H1 (cell line): ENCODE results near the gene LENG9. TPM values are rescaled to one million over a fixed set of nuclear protein-coding genes. Genes with fewer than 3 reads are reported as not detected.

Experiments
- CTCF ChIA-PET: fragments of 300-600 bp; sonication (Branson Sonifier 250); formaldehyde crosslinking; loops from one replicate; lab custom pipeline; 2021; ENCODE audit not compliant: partially characterized antibody; lab: Charles Lee
- POLR2A ChIA-PET: fragments of 300-600 bp; sonication (Branson Sonifier 250); formaldehyde crosslinking; loops from one replicate; lab custom pipeline; 2021; ENCODE audit warnings: inconsistent platforms; ENCODE audit not compliant: partially characterized antibody; lab: Charles Lee
- DNase-seq, 2 experiments: peaks; one replicate each; pipeline versions ENCODE4 v3.0.0 to v3.0.0-alpha.2; 2010 to 2022; ENCODE audit warnings: low spot score in 2 of 2, low read depth in 1 of 2, mixed read lengths in 1 of 2
- FAIRE-seq: peaks from 2 replicates; lab custom pipeline; 2011; peaks lifted over from hg19 to GRCh38; lab: Jason Lieb, UNC
- H2AFZ ChIP-seq: 2 replicates; pipeline ENCODE4 v1.8.1; 2012; ENCODE audit warnings: low read length, inconsistent platforms
- H2AK5ac ChIP-seq: 2 replicates; pipeline ENCODE4 v1.6.1; 2013; ENCODE audit warnings: low read depth, low read length
- H2BK120ac ChIP-seq: replicated peaks from 2 replicates; pipeline ENCODE3; 2013; ENCODE audit warnings: low read depth, low read length, inconsistent platforms
- H2BK12ac ChIP-seq: 2 replicates; pipeline ENCODE4 v1.6.1; 2013; ENCODE audit warnings: low read depth, low read length
- H2BK15ac ChIP-seq: 2 replicates; pipeline ENCODE4 v1.6.1; 2013; ENCODE audit warnings: low read length
- H2BK20ac ChIP-seq: 2 replicates; pipeline ENCODE4 v1.6.1; 2013; ENCODE audit warnings: low read length
- H2BK5ac ChIP-seq: 2 replicates; pipeline ENCODE4 v1.6.1; 2013; ENCODE audit warnings: low read depth, low read length
- H3K14ac ChIP-seq: 2 replicates; pipeline ENCODE4 v1.6.1; 2013; ENCODE audit warnings: inconsistent platforms; ENCODE audit not compliant: insufficient read length
- H3K18ac ChIP-seq: 2 replicates; pipeline ENCODE4 v1.6.1; 2013; ENCODE audit warnings: low read length; ENCODE audit errors: extremely low read depth
- H3K23ac ChIP-seq: 2 replicates; pipeline ENCODE4 v1.6.1; 2013; ENCODE audit warnings: inconsistent platforms; ENCODE audit not compliant: insufficient read length
- H3K23me2 ChIP-seq: 2 replicates; pipeline ENCODE4 v1.6.1; 2013; ENCODE audit warnings: low read depth, low read length
- H3K27ac ChIP-seq: 2 replicates; pipeline ENCODE4 v1.6.1; 2011; ENCODE audit warnings: low read depth, low read length, inconsistent platforms
- H3K27me3 ChIP-seq, 4 experiments: replicated peaks in 1 of 4; 1 replicate in 1 of 4; 2 replicates in 3 of 4; pipeline versions ENCODE4 v1.6.1 to v1.8.1; 2011 to 2013; ENCODE audit warnings: low read length in 3 of 4, mild to moderate bottlenecking in 3 of 4, inconsistent platforms in 2 of 4, mixed read lengths in 2 of 4, moderate library complexity in 1 of 4; ENCODE audit not compliant: control insufficient read depth in 3 of 4, insufficient read depth in 3 of 4; ENCODE audit errors: extremely low read depth in 1 of 4
- H3K36me3 ChIP-seq, 4 experiments: 2 replicates each; pipeline versions ENCODE4 v1.6.1 to v1.8.1; 2011 to 2013; ENCODE audit warnings: mild to moderate bottlenecking in 4 of 4, low read length in 3 of 4, moderate library complexity in 2 of 4, control low read depth in 1 of 4, inconsistent platforms in 1 of 4; ENCODE audit not compliant: insufficient read depth in 4 of 4, control insufficient read depth in 2 of 4
- H3K4ac ChIP-seq: replicated peaks from 2 replicates; pipeline ENCODE3; 2013; ENCODE audit warnings: low read length, low read depth, mixed read lengths, inconsistent platforms; ENCODE audit not compliant: insufficient read length
- H3K4me1 ChIP-seq, 4 experiments: replicated peaks in 1 of 4; 1 replicate in 1 of 4; 2 replicates in 3 of 4; pipeline versions ENCODE4 v1.6.1 to v1.8.1; 2011 to 2013; ENCODE audit warnings: low read length in 3 of 4, inconsistent platforms in 2 of 4, mixed read lengths in 1 of 4; ENCODE audit not compliant: insufficient read depth in 4 of 4, control insufficient read depth in 3 of 4
- H3K4me2 ChIP-seq, 2 experiments: 2 replicates each; pipeline versions ENCODE4 v1.6.1 to v1.8.1; 2011 to 2013; ENCODE audit warnings: low read depth in 2 of 2, low read length in 2 of 2, control low read depth in 1 of 2, inconsistent platforms in 1 of 2, mild to moderate bottlenecking in 1 of 2; ENCODE audit not compliant: insufficient read depth in 1 of 2
- H3K4me3 ChIP-seq, 4 experiments: fragments of 200-600, 300-600 bp in 1 of 4; sonication (generic), shearing (Covaris generic), sonication (Bioruptor Twin) in 1 of 4; 2 replicates each; pipeline versions ENCODE4 v1.5.1 to v1.8.1; 2011 to 2016; ENCODE audit warnings: low read length in 4 of 4, low read depth in 3 of 4, control low read depth in 2 of 4, inconsistent platforms in 2 of 4, mild to moderate bottlenecking in 2 of 4, mixed read lengths in 1 of 4, moderate library complexity in 1 of 4; ENCODE audit not compliant: insufficient read depth in 2 of 4; ENCODE audit errors: extremely low read depth in 1 of 4
- H3K56ac ChIP-seq: replicated peaks from 2 replicates; pipeline ENCODE3; 2013; ENCODE audit warnings: low read depth, mild to moderate bottlenecking, mixed read lengths, low read length, inconsistent platforms; ENCODE audit not compliant: insufficient read length
- H3K79me1 ChIP-seq: 2 replicates; pipeline ENCODE4 v1.6.1; 2013; ENCODE audit warnings: low read depth, low read length, control low read depth
- H3K79me2 ChIP-seq, 2 experiments: 2 replicates each; pipeline versions ENCODE4 v1.6.1 to v1.8.1; 2012 to 2013; ENCODE audit warnings: low read length in 2 of 2, mild to moderate bottlenecking in 2 of 2, inconsistent platforms in 1 of 2; ENCODE audit not compliant: insufficient read depth in 2 of 2, control insufficient read depth in 1 of 2
- H3K9ac ChIP-seq, 4 experiments: replicated peaks in 1 of 4; 1 replicate in 1 of 4; 2 replicates in 3 of 4; pipeline versions ENCODE4 v1.6.1 to v1.8.1; 2011 to 2013; ENCODE audit warnings: low read depth in 3 of 4, low read length in 3 of 4, control low read depth in 2 of 4, mild to moderate bottlenecking in 2 of 4, moderate library complexity in 2 of 4, inconsistent platforms in 1 of 4; ENCODE audit errors: extremely low read depth in 1 of 4
- H3K9me3 ChIP-seq, 2 experiments: 2 replicates each; pipeline versions ENCODE4 v1.6.1 to v1.8.1; 2012 to 2013; ENCODE audit warnings: mild to moderate bottlenecking in 2 of 2, moderate library complexity in 2 of 2, control low read depth in 1 of 2, inconsistent platforms in 1 of 2, low read depth in 1 of 2, low read length in 1 of 2, mixed read lengths in 1 of 2; ENCODE audit not compliant: insufficient read depth in 2 of 2
- H4K20me1 ChIP-seq, 2 experiments: replicated peaks in 1 of 2; 2 replicates each; pipeline versions ENCODE3 to v1.8.1; 2011 to 2013; ENCODE audit warnings: inconsistent platforms in 2 of 2, low read length in 2 of 2, mild to moderate bottlenecking in 1 of 2; ENCODE audit not compliant: insufficient read depth in 2 of 2, control insufficient read depth in 1 of 2
- H4K5ac ChIP-seq: 2 replicates; pipeline ENCODE4 v1.6.1; 2013; ENCODE audit warnings: low read length, low read depth, mixed read lengths, inconsistent platforms; ENCODE audit not compliant: insufficient read length
- H4K8ac ChIP-seq: 2 replicates; pipeline ENCODE4 v1.8.0; 2013; ENCODE audit warnings: mild to moderate bottlenecking, moderate library complexity, low read length, inconsistent platforms; ENCODE audit not compliant: insufficient read depth; ENCODE audit errors: extremely low read depth
- H4K91ac ChIP-seq: replicated peaks from 2 replicates; pipeline ENCODE3; 2013; ENCODE audit warnings: low read length, mixed read lengths, inconsistent platforms; ENCODE audit not compliant: insufficient read length
- ASH2L ChIP-seq: fragments of 200-600, 300-600 bp; sonication (generic); IDR thresholded peaks from one replicate; pipeline ENCODE4 v1.7.1; 2017; ENCODE audit warnings: low read length
- CBX8 ChIP-seq: fragments of 300-800, 300-1000 bp; sonication (generic); IDR thresholded peaks from 2 replicates; pipeline ENCODE4 v1.7.1; 2016; ENCODE audit warnings: low read depth, low read length, borderline replicate concordance
- JUN ChIP-seq: IDR thresholded peaks from 2 replicates; pipeline ENCODE4 v1.6.1; 2011; ENCODE audit warnings: low read depth, mild to moderate bottlenecking, improper control_type of control experiment, low read length
- PHF8 ChIP-seq: fragments of 200-600 bp; sonication (generic); conservative IDR thresholded peaks from 2 replicates; pipeline ENCODE4 v1.7.1; 2012; ENCODE audit warnings: low read depth, mild to moderate bottlenecking, inconsistent platforms, low read length, moderate library complexity
- SIN3A ChIP-seq, 2 experiments: IDR thresholded peaks in 1 of 2; conservative IDR thresholded peaks in 1 of 2; 2 replicates each; pipeline ENCODE4 v1.6.1; 2011 to 2012; ENCODE audit warnings: low read length in 2 of 2, improper control_type of control experiment in 1 of 2, low read depth in 1 of 2, mild to moderate bottlenecking in 1 of 2
- TAF1 ChIP-seq: IDR thresholded peaks from 2 replicates; pipeline ENCODE4 v1.6.1; 2011; ENCODE audit warnings: mild to moderate bottlenecking, low read depth, low read length
- TBP ChIP-seq: IDR thresholded peaks from 2 replicates; pipeline ENCODE4 v1.6.1; 2011; ENCODE audit warnings: low read depth, low read length, improper control_type of control experiment
- WGBS, 2 experiments: shearing (Covaris generic) in 1 of 2; methylation state at CpG; one replicate each; pipeline versions ENCODE4 v1.1.6 to v1.1.7; 2013 to 2015; ENCODE audit warnings: low lambda C conversion rate in 2 of 2, mixed read lengths in 2 of 2, inconsistent platforms in 1 of 2, low coverage in 1 of 2, missing lambda C conversion rate in 1 of 2; ENCODE audit not compliant: insufficient replicate concordance in 2 of 2, insufficient coverage in 1 of 2, insufficient read length in 1 of 2; ENCODE audit errors: extremely low coverage in 1 of 2, missing lambda C conversion rate in 1 of 2; 5-methylcytosine and 5-hydroxymethylcytosine counted together
- long read RNA-seq, 2 experiments: library from RNA in 1 of 2; library from capped mRNA in 1 of 2; stranded (forward); transcript quantifications; one replicate each; pipeline ENCODE4 v2.0.0, GENCODE V29; 2021; ENCODE audit warnings: inconsistent platforms in 1 of 2
- polyA minus RNA-seq, 3 experiments: library from RNA; depleted of rRNA, polyadenylated mRNA; stranded (reverse); fragments of >200 nt; gene quantifications; 1 replicate in 2 of 3; 2 replicates in 1 of 3; pipeline ENCODE4 v1.2.3, GENCODE V29; 2011
- polyA plus RNA-seq, 7 experiments: library from polyadenylated mRNA; depleted of rRNA in 3 of 7; stranded (reverse) in 5 of 7; unstranded in 2 of 7; fragments of >200 nt in 5 of 7; fragments of 200-250 nt in 2 of 7; gene quantifications; 1 replicate in 5 of 7; 2 replicates in 1 of 7; 4 replicates in 1 of 7; pipeline versions ENCODE4 v1.2.1 to v1.2.3, GENCODE V29; 2011 to 2013; ENCODE audit warnings: missing spikeins in 2 of 7, mixed read lengths in 2 of 7
- total RNA-seq: library from RNA; stranded (reverse); fragmentation: NEBNext Ultra II Directional; extraction: Animal tissue kit (Norgen Biotek cat#: 25700); gene quantifications from 2 replicates; pipeline ENCODE4 v1.2.1, GENCODE V29; 2021
- TF ChIP-seq, protein P1 (sequence below): IDR thresholded peaks from 2 replicates; pipeline ENCODE4 v1.6.1; 2012; ENCODE audit warnings: inconsistent platforms

The LENG9 gene
- 3.9 and 4.0 TPM in 2 replicates for total RNA-seq
- polyA plus RNA-seq (2011; rRNA removed): 1.6 and 2.6 TPM in 2 replicates
- polyA plus RNA-seq (2011; cell fraction: cytosol; rRNA removed): 2.5 TPM
- 2.5 TPM for polyA plus RNA-seq (2011; cell fraction: nucleus; rRNA removed)
- polyA plus RNA-seq (2012, experiment 1 of 2): 2.4 to 5.0 TPM (median 3.8 TPM) in 4 replicates
- 2.3 TPM for polyA plus RNA-seq (2012, experiment 2 of 2)
- polyA plus RNA-seq (2013, experiment 1 of 2): 1.8 TPM
- 1.5 TPM for polyA plus RNA-seq (2013, experiment 2 of 2)
- polyA minus RNA-seq (2011; rRNA and poly(A)+ RNA removed): 1.3 and 1.7 TPM in 2 replicates
- polyA minus RNA-seq (2011; cell fraction: cytosol; rRNA and poly(A)+ RNA removed): 3.4 TPM
- 7.7 TPM for polyA minus RNA-seq (2011; cell fraction: nucleus; rRNA and poly(A)+ RNA removed)
- long read RNA-seq, experiment 1, transcript LENG9-203 (1 exons, 1,916 nt): major isoform, 7 of 7 reads
- long read RNA-seq, experiment 1, partial matches to known transcripts: 0 of 7 reads
- long read RNA-seq, experiment 1, other reads (novel, unspliced or antisense): 0 of 7 reads
- long read RNA-seq, experiment 2: 0 reads

DNA sequence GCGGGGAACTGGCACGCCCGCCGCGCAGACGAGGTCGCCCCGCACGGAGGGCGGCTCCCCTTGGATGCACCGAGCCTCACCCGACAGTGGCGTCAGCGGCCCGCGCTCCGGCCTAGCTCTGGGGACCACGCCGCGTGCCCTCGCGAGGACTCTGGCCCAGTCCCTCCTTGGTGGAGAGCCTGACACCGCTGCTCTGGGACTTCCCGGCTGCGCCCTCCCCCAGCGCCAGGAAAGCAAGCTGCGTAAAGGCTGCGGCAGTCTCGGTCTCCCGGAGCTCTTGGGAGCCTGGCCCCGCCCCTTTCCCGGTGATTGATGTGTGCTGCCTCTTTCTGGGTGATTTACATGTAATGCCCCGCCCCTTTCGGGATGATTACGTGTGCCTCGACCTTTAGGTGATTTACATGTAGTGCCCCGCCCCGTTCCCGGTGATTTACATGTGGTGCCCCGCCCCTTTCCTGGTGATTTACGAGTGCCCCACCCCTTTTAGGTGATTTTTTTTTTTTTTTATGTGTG, at the start of gene LENG9:
Gene LENG9, minus strand, starts transcription at position 248 of the 513 bp plus-strand sequence. CDS start 252 bp downstream, outside the sequence.
- Histone ChIP-seq H2BK12ac (0 out of 2 replicates have a peak within 1 kb of the TSS, but pooled peaks have one; percentile 27), H3K23me2 (peaks cover 10% of the 10 kb centered on the region; the same call in 1 of the 2 replicates), H3K23ac (no peak within 1 kb of the TSS), H3K18ac (peak within 1 kb of the TSS; percentile 96), H3K4me3 (peak within 1 kb of the TSS; percentile 68 to 87 (median 80)), H3K79me1 (peaks cover 13% of the 10 kb centered on the region), H3K27ac (peak within 1 kb of the TSS; percentile 86), H4K91ac (peak within 1 kb of the TSS; percentile 81), H2BK15ac (peak within 1 kb of the TSS; percentile 46; the same call in 1 of the 2 replicates), H3K79me2 (peaks cover 0 to 4% of the 10 kb centered on the region in 2 experiments; a peak in 1 of 4 replicates), H3K27me3 (peaks cover 0 to 11% (median 5%) of the 10 kb centered on the region in 4 experiments; a peak in 5 of 7 replicates), H2BK5ac (peak within 1 kb of the TSS; percentile 94), H3K9me3 (no peaks in the 10 kb centered on the region), H3K36me3 (peaks cover 8 to 31% (median 13%) of the 10 kb centered on the region in 4 experiments; a peak in 6 of 8 replicates), H2BK20ac (no peak within 1 kb of the TSS), H2BK120ac (no peak within 1 kb of the TSS), H4K5ac (peak within 1 kb of the TSS; percentile 83), H3K4me1 (peaks cover 0 to 8% (median 5%) of the 10 kb centered on the region in 4 experiments; a peak in 5 of 7 replicates), H3K9ac (peak within 1 kb of the TSS; percentile 73 to 77 (median 76)), H3K4ac (peak within 1 kb of the TSS; percentile 97), H3K56ac (peak within 1 kb of the TSS; percentile 82), H2AK5ac (no peak within 1 kb of the TSS), H3K4me2 (peak within 1 kb of the TSS; percentile 35 to 95), H2AFZ (no peak within 1 kb of the TSS), H4K8ac (peak within 1 kb of the TSS; percentile 91), H3K14ac (no peak within 1 kb of the TSS), H4K20me1 (peaks cover 4 to 19% of the 10 kb centered on the region in 2 experiments)
- WGBS, 2 experiments: 3% methylated on average over 39 of the region's 41 CpGs; no CpG with 5 or more reads in 1 of the 2 experiments
- ChIA-PET CTCF (interaction anchor here (1.0 kb wide), 1 partner anchor 876 kb away, joined by 5 read pairs; the partner anchor contains the start of gene KMT5C), POLR2A (interaction anchor here (0.6 to 6.7 kb wide), 14 partner anchors 10 to 1084 kb away, joined by 3 to 129 read pairs (median 4); partner anchors contain the start of genes CDC42EP5, LENG8 and RPS9)
- no peak for FAIRE-seq
- peak; percentile 92 to 98 for DNase-seq
- TF ChIP-seq CBX8 (no peak), PHF8 (no peak; the same call in 1 of the 2 replicates), TBP (peak; percentile 66), JUN (no peak), ASH2L (peak; percentile 2), TAF1 (peak; percentile 61), SIN3A (conservative IDR thresholded peaks at IDR 0.05 in 1 of 2, IDR thresholded peaks at IDR 0.05 in 1 of 2; ENCODE audit: low read depth in 1 of 2, low read length in 2 of 2) (peak in 1 of 2 experiments; percentile 36; a peak in 2 of 4 replicates)
- TF ChIP-seq, protein P1, sequence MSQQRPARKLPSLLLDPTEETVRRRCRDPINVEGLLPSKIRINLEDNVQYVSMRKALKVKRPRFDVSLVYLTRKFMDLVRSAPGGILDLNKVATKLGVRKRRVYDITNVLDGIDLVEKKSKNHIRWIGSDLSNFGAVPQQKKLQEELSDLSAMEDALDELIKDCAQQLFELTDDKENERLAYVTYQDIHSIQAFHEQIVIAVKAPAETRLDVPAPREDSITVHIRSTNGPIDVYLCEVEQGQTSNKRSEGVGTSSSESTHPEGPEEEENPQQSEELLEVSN: 0 out of 2 replicates have a peak, but pooled peaks have one; percentile 10
